SK-MEL-5 (cell line): Measurements from ENCODE around the gene DHX58. TPM values are rescaled to one million over a fixed set of nuclear protein-coding genes. Genes with fewer than 3 reads are reported as not detected.

ENCODE experiments used
- DNase-seq: peaks from one replicate; pipeline ENCODE4 v3.0.0-alpha.2; 2016; ENCODE audit warnings: low read depth, low spot score
- in situ Hi-C: cut with HindIII; loops from 2 replicates; pipeline ENCODE4 v1.10.0; 2016; ENCODE audit warnings: low sequenced_read_pairs, high pct_unique_total_duplicates, low pct_unique_long_range_greater_than_20kb
- total RNA-seq: library from RNA; depleted of rRNA; stranded (reverse); fragments of >200 nt; shearing (Covaris generic); gene quantifications from 2 replicates; pipeline ENCODE4 v1.2.3, GENCODE V29; 2014

The DHX58 gene
- total RNA-seq, 1 experiment from 2014 or later = 7.0 TPM

DNA sequence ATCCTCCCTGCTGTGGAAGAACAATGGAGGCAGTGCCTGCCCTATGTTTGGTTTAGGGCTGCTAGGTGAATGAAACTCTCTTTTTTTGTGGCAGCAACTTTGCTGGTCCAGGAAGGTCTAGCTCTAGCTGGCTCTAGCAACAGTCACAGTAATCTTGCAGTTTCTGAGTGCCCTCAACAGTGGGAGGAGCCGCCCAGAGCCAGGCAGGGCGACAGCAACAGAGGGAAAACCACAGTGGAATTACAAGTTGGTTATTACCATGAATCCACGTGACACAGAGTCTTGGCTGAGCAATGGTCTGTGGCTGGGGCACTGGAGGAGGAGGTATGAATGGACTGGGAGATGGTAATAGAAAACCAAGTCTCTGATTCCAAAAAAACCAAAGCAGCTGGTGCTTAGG, 20.4 kb upstream of the DHX58 start:
- peak; percentile 58 for DNase-seq
- in situ Hi-C loops = no loop called here

DNA sequence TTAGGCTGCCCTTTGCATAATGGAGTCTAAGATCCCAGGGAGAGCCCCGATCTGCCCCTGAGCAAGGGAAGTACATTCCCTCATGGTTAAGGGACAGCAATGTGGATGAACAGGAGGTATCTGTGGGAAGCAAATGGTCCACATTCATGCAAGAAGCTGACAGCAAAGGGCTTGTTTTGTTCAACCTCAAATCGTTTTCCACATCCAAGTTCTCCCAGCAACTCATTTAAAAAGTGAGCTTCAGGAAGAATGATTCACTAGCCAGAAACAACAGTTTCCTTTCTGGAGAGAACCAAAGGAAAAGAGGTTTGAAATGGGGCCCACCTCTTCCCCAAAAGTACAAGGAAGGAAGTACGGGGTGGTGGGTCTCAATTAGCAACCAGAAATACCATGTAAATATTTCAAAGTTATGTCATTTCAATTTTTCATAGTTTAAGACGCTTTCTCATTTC, 19.5 kb upstream of the DHX58 start:
- DNase-seq = peak; percentile 72
- in situ Hi-C loops = no loop called here

DNA sequence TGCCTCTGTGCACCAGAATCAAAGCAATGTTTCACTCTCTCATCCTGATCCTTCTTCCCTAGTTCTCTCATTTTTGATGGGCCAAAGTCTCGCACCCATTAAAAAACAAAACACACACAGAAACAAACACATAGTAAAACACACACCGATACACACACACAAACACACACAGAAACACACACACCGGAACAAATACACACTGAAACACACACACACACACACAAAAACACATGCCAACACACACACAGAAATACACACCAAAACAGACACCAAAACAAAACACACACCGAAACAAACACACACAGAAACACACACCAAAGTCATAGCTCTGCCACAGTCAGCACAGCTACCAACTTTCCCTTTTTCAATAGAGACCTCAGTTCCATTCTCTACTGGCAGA, 18.7 kb upstream of the DHX58 start:
- DNase-seq = no peak
- in situ Hi-C loops = no loop called here

DNA sequence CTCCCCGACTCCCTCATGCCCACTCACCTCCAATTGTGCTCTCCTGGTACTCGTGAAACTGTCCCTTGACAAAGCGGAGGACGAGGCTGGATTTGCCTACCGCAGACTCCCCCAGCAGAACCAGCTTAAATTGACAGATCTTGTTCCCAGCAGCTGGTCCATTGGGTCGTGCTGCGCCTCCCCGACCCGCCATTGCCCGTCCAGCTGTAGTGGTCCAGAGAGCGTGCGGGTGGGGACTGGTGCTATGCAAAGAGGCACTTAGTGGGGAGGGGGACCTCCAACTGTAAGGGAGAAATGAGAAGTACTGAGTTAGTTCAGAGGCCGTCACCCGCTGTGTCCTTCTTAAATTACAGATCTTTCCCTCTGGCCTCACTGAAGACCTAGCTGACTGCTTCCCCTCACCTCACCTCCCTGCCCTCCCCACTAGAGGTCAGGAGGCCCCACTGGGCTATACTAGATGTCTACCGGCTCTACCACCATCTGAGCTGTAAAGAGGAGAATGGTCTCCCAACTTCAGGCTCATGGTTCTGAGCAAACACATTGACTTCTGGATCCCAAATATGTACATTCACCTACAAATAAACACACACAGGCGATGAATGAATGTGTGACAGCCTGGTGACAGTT, 17.9 kb upstream of the DHX58 start:
- DNase-seq = no peak
- in situ Hi-C loops = no loop called here

DNA sequence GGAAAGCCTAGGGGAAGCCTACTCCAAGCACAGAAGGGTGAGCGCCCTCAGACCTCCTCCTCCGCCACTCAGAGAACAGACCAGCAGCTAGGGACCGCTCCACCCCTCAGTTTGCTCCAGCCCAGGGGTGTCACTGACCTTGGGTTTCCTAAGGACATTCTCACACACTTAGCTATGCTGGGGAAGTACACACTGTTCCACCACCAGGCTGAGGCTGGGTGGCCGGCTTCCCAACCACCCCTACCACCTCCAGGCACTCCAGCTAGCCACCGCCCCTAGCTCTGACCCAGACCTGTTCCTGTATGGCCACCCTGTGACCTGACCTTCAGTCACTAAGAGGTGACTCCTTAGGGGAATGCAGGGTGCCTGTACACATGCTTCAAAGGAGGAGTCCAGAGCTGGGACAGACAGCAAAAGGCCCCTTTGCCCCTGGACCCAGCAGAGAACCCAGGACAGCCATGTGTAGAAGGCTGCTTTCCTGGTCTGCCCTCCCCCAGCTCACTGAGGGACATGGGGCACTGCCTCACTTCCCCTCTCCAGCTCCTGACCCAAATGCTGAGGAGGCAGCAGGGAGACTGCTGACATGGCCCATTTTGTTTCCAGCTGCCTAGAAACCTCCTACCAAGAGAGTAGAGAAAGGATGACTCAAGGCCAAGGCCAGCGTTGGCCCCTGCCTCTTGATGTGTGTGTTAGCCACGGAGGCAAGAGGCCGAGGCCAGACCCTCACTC, 16.8 kb upstream of the DHX58 start:
- in situ Hi-C loops = no loop called here
- DNase-seq = no peak

DNA sequence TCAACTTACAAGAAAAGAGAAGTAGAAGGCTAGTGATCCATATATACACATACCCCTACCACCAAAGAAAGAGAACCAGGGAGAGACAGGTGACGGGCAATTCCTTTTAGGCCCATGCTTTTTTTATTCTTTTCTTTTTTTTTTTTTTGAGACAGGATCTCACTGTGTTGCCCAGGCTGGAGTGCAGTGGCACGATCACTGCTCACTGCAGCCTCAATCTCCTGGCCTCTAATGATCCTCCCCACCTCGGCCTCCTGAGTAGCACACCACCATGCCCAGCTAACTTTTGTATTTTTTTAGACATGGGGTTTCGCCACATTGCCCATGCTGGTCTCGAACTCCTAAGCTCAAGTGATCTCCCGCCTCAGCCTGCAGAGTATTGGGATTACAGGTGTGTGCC, 14.9 kb upstream of the DHX58 start:
- no peak for DNase-seq
- in situ Hi-C loops = no loop called here

DNA sequence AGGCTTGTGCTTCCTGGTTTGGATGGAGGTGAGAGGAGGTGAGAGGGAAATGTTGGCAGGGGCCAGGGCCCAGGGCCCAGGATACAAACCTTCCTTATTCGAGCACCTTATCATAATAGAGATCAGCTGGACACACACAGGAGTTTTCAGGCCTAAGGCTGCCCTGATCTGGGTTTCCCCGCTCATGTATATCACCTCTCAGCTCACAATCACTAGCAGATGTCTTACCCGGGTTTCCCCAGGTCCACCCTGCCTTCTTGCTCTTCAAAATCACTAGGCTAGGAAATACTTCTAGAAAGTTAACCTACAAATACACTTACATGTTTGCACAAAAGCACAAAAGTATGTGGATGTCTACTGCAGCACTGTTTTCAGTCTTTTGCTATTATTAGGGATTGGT, 14.3 kb upstream of the DHX58 start:
- in situ Hi-C loops = no loop called here
- DNase-seq = no peak

DNA sequence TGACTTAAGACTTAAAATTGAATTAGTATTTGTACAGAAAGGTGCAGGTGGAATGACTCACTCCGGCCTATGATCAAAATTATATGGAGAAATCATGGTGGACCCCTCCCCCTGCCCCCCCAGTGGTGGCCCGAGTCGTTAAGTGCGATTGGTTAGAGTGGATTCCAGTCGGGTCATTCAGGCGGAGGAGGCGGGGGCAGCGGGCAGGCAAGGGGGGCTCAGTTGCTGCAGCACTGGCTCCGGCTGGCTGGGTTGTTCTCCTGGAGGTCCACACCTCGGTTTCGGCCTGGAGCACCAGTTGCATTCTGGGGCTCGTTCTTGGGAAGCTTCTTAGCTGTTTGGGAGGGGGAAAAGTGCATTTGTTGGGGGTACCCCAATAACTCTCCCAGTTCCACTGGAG, 13.1 kb upstream of the DHX58 start:
- DNase-seq = no peak
- in situ Hi-C loops = no loop called here

DNA sequence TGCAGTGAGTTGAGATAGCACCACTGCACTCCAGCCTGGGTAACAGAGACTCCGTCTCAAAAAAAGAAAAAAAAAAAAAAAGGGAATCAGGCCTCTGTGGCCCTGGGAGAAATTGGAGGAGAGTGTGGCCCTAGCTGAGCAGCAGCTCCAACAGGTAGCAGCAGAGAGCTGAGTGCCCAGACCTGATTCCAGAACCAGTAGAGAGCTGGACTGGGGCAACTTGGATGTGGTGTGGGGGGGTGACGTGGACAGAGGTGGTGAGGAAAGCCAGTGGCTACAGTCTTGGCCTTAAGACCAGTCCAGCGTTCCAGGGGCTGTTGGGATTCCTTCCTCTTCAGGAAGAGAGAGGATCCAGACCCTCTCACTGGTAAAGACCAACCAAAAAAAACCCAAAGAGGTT, 11.7 kb upstream of the DHX58 start:
- no peak for DNase-seq
- in situ Hi-C loops = no loop called here

DNA sequence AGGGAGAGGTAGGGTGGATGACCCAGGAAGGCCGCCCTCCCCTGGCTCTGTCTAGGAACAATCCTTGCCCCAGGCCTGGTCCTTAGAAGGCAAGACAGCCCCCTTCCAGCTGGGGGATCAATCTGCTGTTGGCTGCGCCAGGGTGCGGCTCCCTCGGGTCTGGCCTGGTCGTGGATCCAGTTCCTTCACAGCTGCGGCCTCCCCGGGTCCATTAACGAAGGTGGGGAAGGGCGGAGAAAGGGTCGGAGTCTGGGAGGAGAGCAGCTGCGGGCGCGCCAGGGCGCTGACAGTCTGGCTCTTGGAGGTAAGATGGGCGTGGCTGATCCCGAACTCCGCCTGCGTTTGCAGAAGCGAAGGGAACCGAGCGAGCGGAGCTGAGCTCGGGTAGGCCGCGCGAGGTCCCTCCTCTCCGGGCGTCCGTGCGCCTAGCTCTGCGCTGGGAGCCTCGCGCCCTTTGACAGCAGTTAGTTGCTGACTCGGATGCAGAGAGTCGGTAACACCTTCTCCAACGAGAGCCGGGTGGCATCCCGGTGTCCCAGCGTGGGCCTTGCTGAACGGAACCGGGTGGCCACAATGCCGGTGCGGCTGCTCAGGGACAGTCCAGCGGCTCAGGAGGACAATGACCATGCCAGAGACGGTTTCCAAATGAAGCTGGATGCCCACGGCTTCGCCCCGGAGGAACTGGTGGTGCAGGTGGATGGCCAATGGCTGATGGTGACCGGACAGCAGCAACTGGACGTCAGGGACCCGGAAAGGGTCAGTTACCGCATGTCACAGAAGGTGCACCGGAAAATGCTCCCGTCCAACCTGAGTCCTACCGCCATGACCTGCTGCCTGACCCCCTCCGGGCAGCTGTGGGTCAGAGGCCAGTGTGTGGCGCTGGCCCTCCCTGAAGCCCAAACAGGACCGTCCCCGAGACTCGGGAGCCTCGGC, 10.1 kb upstream of the DHX58 start, which contains the start of gene HSPB9:
Gene HSPB9 (plus strand): TSS at position 434 of the 933 bp plus-strand sequence. CDS start 47 bp downstream, at position 481.
- in situ Hi-C loops = no loop called here
- no peak for DNase-seq

DNA sequence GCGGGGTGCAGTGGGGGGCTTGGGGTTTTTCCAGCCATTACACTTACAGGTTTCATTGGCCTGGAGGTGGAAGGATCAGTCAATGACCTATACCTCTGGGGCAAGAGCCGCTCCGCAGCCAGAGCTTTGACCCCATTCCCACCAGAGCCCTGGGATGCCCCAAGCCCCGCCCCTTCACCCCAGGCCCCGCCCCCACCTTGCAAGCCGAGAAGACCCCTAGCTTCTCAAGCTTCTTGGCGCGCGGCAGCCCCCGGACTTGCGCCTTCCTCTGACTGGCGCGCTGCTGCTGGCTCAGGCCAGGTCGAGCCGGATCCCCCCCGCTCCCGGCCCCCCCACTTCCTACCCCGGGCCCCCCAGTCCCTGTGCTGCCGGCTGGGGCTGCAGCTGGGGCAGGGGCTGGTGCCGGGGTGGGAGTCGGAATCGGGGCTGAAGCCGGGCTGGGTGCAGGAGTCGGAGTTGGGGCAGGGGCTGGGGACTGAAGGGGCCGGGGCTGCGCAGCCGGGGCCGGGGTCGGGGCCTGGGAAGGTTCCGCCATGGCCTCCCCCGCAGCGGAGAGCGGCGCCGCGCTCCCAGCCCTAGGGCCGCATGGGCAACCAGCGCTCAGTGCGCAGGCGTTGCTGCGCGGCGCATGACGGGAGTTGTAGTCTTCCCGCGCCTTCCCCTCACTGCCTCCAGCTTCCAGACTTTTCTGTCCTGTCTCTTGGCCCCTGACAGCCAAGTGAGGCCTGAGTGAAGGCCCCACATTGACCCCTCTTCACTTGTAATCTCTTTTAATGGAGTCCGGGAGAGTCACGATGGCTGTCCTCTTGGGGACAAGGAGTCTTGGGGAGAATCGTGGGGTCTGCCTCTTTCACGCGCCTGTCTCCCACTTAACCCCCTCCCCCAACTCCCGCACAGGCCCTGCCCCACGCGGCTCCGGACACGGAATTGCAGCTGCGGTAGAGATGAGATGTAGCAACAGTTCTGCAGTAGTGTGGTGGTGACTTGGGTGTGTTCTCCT, 8.6 kb upstream of the DHX58 start, which contains the start of gene KAT2A:
Gene KAT2A (minus strand): TSS at position 598 of the 1,000 bp plus-strand sequence. CDS start 63 bp downstream, at position 535.
- in situ Hi-C loops = no loop called here
- DNase-seq = peak; percentile 90

DNA sequence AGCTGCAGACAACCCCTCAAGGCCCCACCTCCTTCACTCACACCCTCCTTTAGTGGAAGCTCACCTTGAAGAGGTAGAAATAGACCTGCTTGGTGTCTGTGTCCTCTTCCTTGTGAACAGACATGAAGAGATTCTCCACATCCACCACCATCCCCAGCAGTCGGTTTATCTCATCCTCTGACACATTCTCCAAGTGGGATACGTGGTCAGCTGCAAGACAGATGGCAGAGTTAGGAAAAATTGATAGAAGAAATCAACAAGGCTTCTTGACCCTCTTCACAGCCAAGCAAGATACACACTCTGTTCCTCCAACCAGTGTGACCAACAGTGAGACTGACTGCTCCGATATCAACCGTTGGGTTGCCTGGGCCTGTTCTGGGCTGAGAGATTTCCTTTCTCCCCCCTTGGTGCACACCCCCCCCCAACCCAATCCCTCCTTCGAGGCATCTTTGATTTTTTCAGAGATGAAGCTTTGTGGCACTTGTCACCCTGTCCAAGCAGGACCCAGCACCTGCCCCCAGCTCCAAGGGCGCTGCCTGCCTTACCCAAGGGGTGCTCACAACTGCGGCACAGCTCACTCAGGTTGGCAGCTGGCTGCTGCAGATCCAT, 7.8 kb upstream of the DHX58 start:
- in situ Hi-C loops = no loop called here

DNA sequence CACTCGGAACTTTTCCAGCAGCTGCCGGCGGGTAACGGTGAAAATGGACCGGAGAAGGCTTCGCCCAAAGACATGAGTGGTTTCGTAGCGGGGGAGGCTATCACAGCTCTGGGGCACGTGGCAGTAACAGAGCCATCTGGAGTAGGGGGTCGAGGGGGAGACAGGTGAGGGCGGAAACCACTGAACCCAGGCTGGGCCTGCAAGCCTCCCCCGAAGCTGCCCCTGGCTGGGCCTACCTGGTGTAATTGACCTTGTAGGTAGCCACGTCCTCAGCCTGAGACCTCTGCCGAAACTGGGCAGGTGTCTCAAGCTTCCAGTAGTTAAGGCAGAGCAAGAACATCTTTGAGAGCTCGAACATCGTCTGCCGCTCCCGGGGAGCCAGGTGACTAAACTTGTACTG, 6.8 kb upstream of the DHX58 start:
- in situ Hi-C loops = no loop called here
- DNase-seq = no peak

More for the DNA sequence above, 7.8 kb upstream of the DHX58 start:
- no peak for DNase-seq

DNA sequence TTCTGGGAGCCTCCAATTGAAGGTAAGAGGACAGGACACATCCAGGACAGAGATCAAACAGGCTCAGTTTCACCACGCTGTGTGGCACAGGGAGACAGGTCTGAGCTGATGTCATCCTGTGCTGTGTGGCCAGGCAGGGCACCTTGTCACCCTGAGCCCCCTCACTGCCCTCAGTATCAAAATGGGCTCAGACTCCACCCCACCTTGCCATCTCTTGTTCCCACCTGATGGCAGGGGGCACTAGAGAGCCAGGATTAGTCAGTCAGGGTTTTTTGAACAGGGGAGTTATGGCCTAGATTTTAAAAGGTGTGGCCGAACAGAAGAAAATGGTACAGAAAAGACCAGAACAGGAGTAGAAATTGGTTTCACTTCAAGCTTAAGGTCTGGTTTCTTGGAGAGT, 6.0 kb upstream of the DHX58 start:
- in situ Hi-C loops = no loop called here

DNA sequence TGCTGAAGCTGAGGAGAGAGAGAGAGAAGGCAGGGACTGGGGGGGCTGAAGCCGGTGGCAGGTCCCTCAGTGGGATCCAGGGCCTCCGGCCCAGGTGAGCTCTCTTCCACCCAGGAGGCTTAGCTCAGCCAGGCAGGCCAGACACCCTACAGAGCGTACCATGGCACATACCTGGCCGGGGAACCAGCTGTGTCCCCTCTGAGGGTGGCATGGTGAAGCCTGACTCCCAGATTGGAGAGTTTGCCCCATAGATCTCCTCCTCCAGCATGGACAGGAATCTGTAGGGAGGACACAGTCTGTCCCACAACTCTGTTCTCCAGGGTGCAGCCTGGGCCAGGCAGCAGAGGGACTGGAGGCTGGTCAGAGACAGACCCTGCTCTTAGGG, 5.6 kb upstream of the DHX58 start:
- DNase-seq = no peak
- in situ Hi-C loops = no loop called here

More for the DNA sequence above, 6.0 kb upstream of the DHX58 start:
- peak; percentile 62 for DNase-seq

DNA sequence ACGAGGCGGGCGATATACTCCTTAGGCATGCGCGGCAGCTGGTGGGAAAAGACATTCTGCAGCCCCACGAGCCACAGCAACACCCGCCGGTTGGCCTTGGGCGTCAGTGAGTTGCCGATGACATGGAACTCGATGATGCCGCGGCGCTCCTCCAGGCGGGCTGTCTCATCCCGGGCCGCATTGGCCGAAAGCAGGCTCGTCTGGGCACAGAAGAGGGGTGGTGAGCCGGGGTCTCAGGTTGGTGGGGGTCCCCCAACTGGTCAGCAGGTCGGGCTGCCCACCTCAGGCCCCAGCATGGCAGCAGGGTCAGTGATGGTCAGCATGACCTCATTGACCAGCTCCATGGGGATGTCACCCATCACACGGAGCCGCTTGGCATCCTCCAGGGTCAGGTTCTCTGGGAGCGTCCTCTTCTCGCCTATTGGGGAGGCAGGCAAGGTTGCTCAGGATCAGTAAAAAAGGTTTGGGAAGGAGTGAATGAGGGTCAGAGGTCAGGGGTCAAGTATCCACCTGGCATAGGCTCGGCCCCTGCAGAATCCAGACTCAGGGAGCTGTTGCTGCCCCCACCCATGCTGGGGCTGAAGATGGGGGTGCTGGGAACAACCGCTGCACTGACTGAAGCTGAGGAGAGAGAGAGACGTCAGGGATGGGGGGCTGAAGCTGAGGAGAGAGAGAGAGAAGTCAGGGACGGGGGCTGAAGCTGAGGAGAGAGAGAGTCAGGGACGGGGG, 5.0 kb upstream of the DHX58 start:
- no peak for DNase-seq
- in situ Hi-C loops = no loop called here
